ENCODE measurements around the gene RSBN1. TPM values are rescaled to one million over a fixed set of nuclear protein-coding genes. Genes with fewer than 3 reads are reported as not detected.

The RSBN1 gene
- total and polyA plus RNA-seq, 9 of the 15 experiments (the other 6 are each of a cell fraction or from before 2014, with no cell fraction given) = 4.5 to 24.3 (median 13.0) TPM

- TF ChIP-seq FOXP4 (CRISPR knock-in tag; IDR thresholded peaks at IDR 0.05; ENCODE audit: borderline replicate concordance) (no peak), SAFB2 (IDR thresholded peaks at IDR 0.05; ENCODE audit: borderline replicate concordance, low read depth, low read length, severe bottlenecking) (no peak), EWSR1 (IDR thresholded peaks at IDR 0.05; ENCODE audit: borderline replicate concordance, low read depth, partially characterized antibody) (no peak), E2F4 (CRISPR knock-in tag; IDR thresholded peaks at IDR 0.05; ENCODE audit: low read depth) (no peak), FOXP1 (CRISPR knock-in tag; IDR thresholded peaks at IDR 0.05) (no peak), NR2F6 (CRISPR knock-in tag; IDR thresholded peaks at IDR 0.05) (no peak), ZNF668 (CRISPR knock-in tag; IDR thresholded peaks at IDR 0.05) (no peak), U2AF1 (optimal IDR thresholded peaks at IDR 0.05; ENCODE audit: low read depth, low read length) (no peak), ZNF121 (CRISPR knock-in tag; conservative IDR thresholded peaks at IDR 0.05) (peak; percentile 92)
Measured at GRCh38 chr1:113836534-113836933, 24.3 kb upstream of the RSBN1 start (continued).
